HepG2 (cell line): ENCODE data around the gene ZBTB7C. TPM values are rescaled to one million over a fixed set of nuclear protein-coding genes. Genes with fewer than 3 reads are reported as not detected.

Source experiments
- CHD2 ChIP-seq: IDR thresholded peaks from 2 replicates; pipeline ENCODE4 v1.6.1; 2011; ENCODE audit warnings: low read depth, low read length, improper control_type of control experiment
- EP300 ChIP-seq, 3 experiments: sonication (generic) in 1 of 3; formaldehyde crosslinking in 1 of 3; IDR thresholded peaks; 2 replicates each; pipeline versions ENCODE4 v1.5.1 to v1.6.1; 2011 to 2020; ENCODE audit warnings: low read depth in 2 of 3, low read length in 2 of 3, borderline replicate concordance in 1 of 3, improper control_type of control experiment in 1 of 3, mild to moderate bottlenecking in 1 of 3, missing genetic modification reagents in 1 of 3, moderate library complexity in 1 of 3
- FOXP1 ChIP-seq, 2 experiments: fragments of 450-650 bp in 1 of 2; IDR thresholded peaks; 2 replicates each; pipeline ENCODE4 v1.6.1; 2017 to 2018; ENCODE audit warnings: antibody characterized with exemption in 1 of 2
- HOXA9 ChIP-seq: sonication (generic); formaldehyde crosslinking; IDR thresholded peaks from 2 replicates; pipeline ENCODE4 v1.8.1; 2022; ENCODE audit warnings: missing genetic modification reagents, mild to moderate bottlenecking, moderate library complexity, borderline replicate concordance
- SMARCC2 ChIP-seq: fragments of 450-650 bp; IDR thresholded peaks from 2 replicates; pipeline ENCODE4 v1.6.1; 2017; ENCODE audit warnings: antibody characterized with exemption, mild to moderate bottlenecking
- ZC3H13 ChIP-seq: sonication (generic); formaldehyde crosslinking; IDR thresholded peaks from 2 replicates; pipeline ENCODE4 v1.8.1; 2023; ENCODE audit warnings: mild to moderate bottlenecking, missing genetic modification reagents, moderate library complexity
- ZNF883 ChIP-seq: sonication (generic); formaldehyde crosslinking; IDR thresholded peaks from 2 replicates; pipeline ENCODE4 v1.5.1; 2020; ENCODE audit warnings: mild to moderate bottlenecking, missing genetic modification reagents; ENCODE audit errors: not compliant biosample characterization
- polyA plus RNA-seq, 8 experiments: library from polyadenylated mRNA; depleted of rRNA in 3 of 8; stranded (reverse) in 7 of 8; unstranded in 1 of 8; fragments of >200 nt; fragmentation: Illumina TruSeq in 4 of 8; extraction: Trizol in 4 of 8; gene quantifications; 2 replicates each; pipeline versions ENCODE4 v1.2.1 to v1.2.3, GENCODE V29; 2011 to 2016; ENCODE audit warnings: low read depth in 4 of 8, missing spikeins in 1 of 8, mixed read lengths in 1 of 8; ENCODE audit not compliant: insufficient read depth in 1 of 8
- total RNA-seq, 5 experiments: library from RNA; depleted of rRNA; stranded (reverse); fragments of >200 nt; fragmentation: Illumina TruSeq; extraction: Trizol; gene quantifications; 2 replicates each; pipeline ENCODE4 v1.2.3, GENCODE V29; 2016; ENCODE audit warnings: low read depth in 1 of 5
- TF ChIP-seq, protein P1 (sequence below): sonication (generic); formaldehyde crosslinking; IDR thresholded peaks from 2 replicates; pipeline ENCODE4 v1.4.0; 2020; ENCODE audit warnings: missing genetic modification reagents
- TF ChIP-seq, protein P2 (sequence below): sonication (generic); formaldehyde crosslinking; IDR thresholded peaks from 2 replicates; pipeline ENCODE4 v1.8.1; 2023; ENCODE audit warnings: mild to moderate bottlenecking, missing genetic modification reagents
- TF ChIP-seq, protein P3 (sequence below): sonication (generic); formaldehyde crosslinking; IDR thresholded peaks from 2 replicates; pipeline ENCODE4 v1.4.0; 2020; ENCODE audit warnings: missing genetic modification reagents, borderline replicate concordance
- TF ChIP-seq, protein P4 (sequence below): sonication (generic); formaldehyde crosslinking; IDR thresholded peaks from 2 replicates; pipeline ENCODE4 v1.4.0; 2020; ENCODE audit warnings: mild to moderate bottlenecking, missing genetic modification reagents, borderline replicate concordance

The ZBTB7C gene
- total and polyA plus RNA-seq, 2 of the 13 experiments (the other 11 are each of a cell fraction or from before 2014, with no cell fraction given): 0.01 to 0.04 TPM

DNA sequence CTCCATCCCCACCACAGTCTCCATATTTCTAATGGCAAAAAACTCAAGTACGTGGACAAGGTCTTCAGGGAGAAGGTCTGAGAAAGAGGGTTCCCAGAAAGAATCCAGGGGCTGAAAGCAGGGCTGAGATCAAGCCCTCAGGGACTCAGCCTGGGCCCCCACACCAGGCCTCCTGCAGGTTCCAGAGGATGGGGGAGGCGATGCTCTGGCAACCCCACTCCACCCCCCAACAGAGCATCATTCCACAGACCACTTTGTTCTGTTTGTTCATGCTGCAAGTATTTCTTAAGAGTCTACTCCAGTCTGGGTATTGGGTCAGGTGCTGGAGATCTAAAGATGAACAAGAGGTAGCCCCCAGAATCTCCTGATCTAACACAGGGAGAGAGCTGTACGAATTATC, 32.2 kb downstream of the ZBTB7C start (continued):
- TF ChIP-seq, protein P1, sequence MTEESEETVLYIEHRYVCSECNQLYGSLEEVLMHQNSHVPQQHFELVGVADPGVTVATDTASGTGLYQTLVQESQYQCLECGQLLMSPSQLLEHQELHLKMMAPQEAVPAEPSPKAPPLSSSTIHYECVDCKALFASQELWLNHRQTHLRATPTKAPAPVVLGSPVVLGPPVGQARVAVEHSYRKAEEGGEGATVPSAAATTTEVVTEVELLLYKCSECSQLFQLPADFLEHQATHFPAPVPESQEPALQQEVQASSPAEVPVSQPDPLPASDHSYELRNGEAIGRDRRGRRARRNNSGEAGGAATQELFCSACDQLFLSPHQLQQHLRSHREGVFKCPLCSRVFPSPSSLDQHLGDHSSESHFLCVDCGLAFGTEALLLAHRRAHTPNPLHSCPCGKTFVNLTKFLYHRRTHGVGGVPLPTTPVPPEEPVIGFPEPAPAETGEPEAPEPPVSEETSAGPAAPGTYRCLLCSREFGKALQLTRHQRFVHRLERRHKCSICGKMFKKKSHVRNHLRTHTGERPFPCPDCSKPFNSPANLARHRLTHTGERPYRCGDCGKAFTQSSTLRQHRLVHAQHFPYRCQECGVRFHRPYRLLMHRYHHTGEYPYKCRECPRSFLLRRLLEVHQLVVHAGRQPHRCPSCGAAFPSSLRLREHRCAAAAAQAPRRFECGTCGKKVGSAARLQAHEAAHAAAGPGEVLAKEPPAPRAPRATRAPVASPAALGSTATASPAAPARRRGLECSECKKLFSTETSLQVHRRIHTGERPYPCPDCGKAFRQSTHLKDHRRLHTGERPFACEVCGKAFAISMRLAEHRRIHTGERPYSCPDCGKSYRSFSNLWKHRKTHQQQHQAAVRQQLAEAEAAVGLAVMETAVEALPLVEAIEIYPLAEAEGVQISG (CRISPR knock-in tag): no peak
- TF ChIP-seq, protein P2, sequence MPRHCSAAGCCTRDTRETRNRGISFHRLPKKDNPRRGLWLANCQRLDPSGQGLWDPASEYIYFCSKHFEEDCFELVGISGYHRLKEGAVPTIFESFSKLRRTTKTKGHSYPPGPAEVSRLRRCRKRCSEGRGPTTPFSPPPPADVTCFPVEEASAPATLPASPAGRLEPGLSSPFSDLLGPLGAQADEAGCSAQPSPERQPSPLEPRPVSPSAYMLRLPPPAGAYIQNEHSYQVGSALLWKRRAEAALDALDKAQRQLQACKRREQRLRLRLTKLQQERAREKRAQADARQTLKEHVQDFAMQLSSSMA (CRISPR knock-in tag): no peak
- TF ChIP-seq EP300 (IDR thresholded peaks at IDR 0.05; ENCODE audit: low read depth in 2 of 2, low read length in 2 of 2) (no peak), EP300 (CRISPR knock-in tag; IDR thresholded peaks at IDR 0.05; ENCODE audit: borderline replicate concordance) (no peak), CHD2 (no peak), FOXP1 (IDR thresholded peaks at IDR 0.05) (no peak), FOXP1 (CRISPR knock-in tag; IDR thresholded peaks at IDR 0.05) (no peak), HOXA9 (CRISPR knock-in tag) (no peak), SMARCC2 (no peak), ZC3H13 (no peak), ZNF883 (no peak)
- TF ChIP-seq, protein P3, sequence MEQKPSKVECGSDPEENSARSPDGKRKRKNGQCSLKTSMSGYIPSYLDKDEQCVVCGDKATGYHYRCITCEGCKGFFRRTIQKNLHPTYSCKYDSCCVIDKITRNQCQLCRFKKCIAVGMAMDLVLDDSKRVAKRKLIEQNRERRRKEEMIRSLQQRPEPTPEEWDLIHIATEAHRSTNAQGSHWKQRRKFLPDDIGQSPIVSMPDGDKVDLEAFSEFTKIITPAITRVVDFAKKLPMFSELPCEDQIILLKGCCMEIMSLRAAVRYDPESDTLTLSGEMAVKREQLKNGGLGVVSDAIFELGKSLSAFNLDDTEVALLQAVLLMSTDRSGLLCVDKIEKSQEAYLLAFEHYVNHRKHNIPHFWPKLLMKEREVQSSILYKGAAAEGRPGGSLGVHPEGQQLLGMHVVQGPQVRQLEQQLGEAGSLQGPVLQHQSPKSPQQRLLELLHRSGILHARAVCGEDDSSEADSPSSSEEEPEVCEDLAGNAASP (CRISPR knock-in tag): no peak
- TF ChIP-seq, protein P4, sequence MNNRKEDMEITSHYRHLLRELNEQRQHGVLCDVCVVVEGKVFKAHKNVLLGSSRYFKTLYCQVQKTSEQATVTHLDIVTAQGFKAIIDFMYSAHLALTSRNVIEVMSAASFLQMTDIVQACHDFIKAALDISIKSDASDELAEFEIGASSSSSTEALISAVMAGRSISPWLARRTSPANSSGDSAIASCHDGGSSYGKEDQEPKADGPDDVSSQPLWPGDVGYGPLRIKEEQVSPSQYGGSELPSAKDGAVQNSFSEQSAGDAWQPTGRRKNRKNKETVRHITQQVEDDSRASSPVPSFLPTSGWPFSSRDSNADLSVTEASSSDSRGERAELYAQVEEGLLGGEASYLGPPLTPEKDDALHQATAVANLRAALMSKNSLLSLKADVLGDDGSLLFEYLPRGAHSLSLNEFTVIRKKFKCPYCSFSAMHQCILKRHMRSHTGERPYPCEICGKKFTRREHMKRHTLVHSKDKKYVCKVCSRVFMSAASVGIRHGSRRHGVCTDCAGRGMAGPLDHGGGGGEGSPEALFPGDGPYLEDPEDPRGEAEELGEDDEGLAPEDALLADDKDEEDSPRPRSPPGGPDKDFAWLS (CRISPR knock-in tag): no peak
- TF ChIP-seq, all 625 proteins: peak for 0
